GM12878 (cell line): ENCODE results near the gene ZDHHC3.

Experiments
- CTCF ChIP-seq, 3 experiments: IDR thresholded peaks in 2 of 3; conservative IDR thresholded peaks in 1 of 3; 2 replicates each; pipeline ENCODE4 v1.5.1; 2011; ENCODE audit warnings: low read depth in 3 of 3, low read length in 3 of 3, mild to moderate bottlenecking in 3 of 3, control low read depth in 2 of 3, moderate library complexity in 2 of 3, inconsistent platforms in 1 of 3, mixed read lengths in 1 of 3; ENCODE audit not compliant: control insufficient read depth in 2 of 3, insufficient read depth in 1 of 3; ENCODE audit errors: extremely low read depth in 1 of 3
- EZH2 ChIP-seq: IDR thresholded peaks from 2 replicates; pipeline ENCODE4 v1.6.1; 2012; ENCODE audit warnings: low read depth, mild to moderate bottlenecking, control low read depth, inconsistent platforms, low read length, borderline replicate concordance; ENCODE audit not compliant: control insufficient read depth
- FOXM1 ChIP-seq: IDR thresholded peaks from 2 replicates; pipeline ENCODE4 v1.6.1; 2012; ENCODE audit warnings: low read depth, mild to moderate bottlenecking, inconsistent platforms, low read length, moderate library complexity
- HDAC2 ChIP-seq: fragments of 200-600 bp; sonication (generic); IDR thresholded peaks from 2 replicates; pipeline ENCODE4 v1.6.1; 2017
- NFYB ChIP-seq: IDR thresholded peaks from 2 replicates; pipeline ENCODE4 v1.6.1; 2011; ENCODE audit warnings: low read depth, mild to moderate bottlenecking, low read length, improper control_type of control experiment, moderate library complexity; ENCODE audit not compliant: insufficient read depth
- POLR2A ChIP-seq: IDR thresholded peaks from 2 replicates; pipeline ENCODE4 v1.6.1; 2011; ENCODE audit warnings: low read depth, mild to moderate bottlenecking, low read length
- POLR2AphosphoS5 ChIP-seq: IDR thresholded peaks from 2 replicates; pipeline ENCODE4 v1.6.1; 2011; ENCODE audit warnings: mild to moderate bottlenecking, low read length, inconsistent platforms
- RCOR1 ChIP-seq: conservative IDR thresholded peaks from 2 replicates; pipeline ENCODE4 v1.6.1; 2012; ENCODE audit warnings: low read depth, low read length, improper control_type of control experiment
- REST ChIP-seq: IDR thresholded peaks from 2 replicates; pipeline ENCODE4 v1.6.1; 2012; ENCODE audit warnings: mild to moderate bottlenecking, low read depth, low read length
- TF ChIP-seq, protein P1 (sequence below): IDR thresholded peaks from 2 replicates; pipeline ENCODE4 v1.6.1; 2011; ENCODE audit warnings: mild to moderate bottlenecking, low read depth, low read length, moderate library complexity; ENCODE audit not compliant: insufficient replicate concordance

GRCh38 chr3:44992555-44993470 is 16.8 kb upstream of the ZDHHC3 start:
- TF ChIP-seq HDAC2 = no peak
- TF ChIP-seq NFYB = no peak
- TF ChIP-seq, protein P1, sequence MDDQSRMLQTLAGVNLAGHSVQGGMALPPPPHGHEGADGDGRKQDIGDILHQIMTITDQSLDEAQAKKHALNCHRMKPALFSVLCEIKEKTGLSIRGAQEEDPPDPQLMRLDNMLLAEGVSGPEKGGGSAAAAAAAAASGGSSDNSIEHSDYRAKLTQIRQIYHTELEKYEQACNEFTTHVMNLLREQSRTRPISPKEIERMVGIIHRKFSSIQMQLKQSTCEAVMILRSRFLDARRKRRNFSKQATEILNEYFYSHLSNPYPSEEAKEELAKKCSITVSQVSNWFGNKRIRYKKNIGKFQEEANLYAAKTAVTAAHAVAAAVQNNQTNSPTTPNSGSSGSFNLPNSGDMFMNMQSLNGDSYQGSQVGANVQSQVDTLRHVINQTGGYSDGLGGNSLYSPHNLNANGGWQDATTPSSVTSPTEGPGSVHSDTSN = no peak
- no peak for TF ChIP-seq POLR2AphosphoS5
- peak; percentile 25 to 69 (median 54) for TF ChIP-seq CTCF (IDR thresholded peaks at IDR 0.05 in 2 of 3, conservative IDR thresholded peaks at IDR 0.05 in 1 of 3; ENCODE audit: control insufficient read depth in 2 of 3, extremely low read depth in 1 of 3, insufficient read depth in 1 of 3, low read depth in 3 of 3, low read length in 3 of 3)
- TF ChIP-seq FOXM1 = no peak
- TF ChIP-seq RCOR1 = no peak
- TF ChIP-seq EZH2 = no peak
- TF ChIP-seq POLR2A = no peak
- TF ChIP-seq REST = no peak
